Tibial artery (tissue), 4 donors: ENCODE measurements around the gene AP2A2.
"Not testable (repeated sequence)": the region's sequence is repeated elsewhere in the genome, so short reads cannot be mapped to it uniquely, and the experiment has no call there.

Experiments used
- DNase-seq, 2 donors: peaks; one replicate each; pipeline ENCODE4 v3.0.0-alpha.2; 2019
- H3K27ac ChIP-seq, 2 donors: fragments of 200-600 bp; sonication (generic) in 1 of 2; 1 replicate in 1 of 2; 2 replicates in 1 of 2; pipeline ENCODE4 v1.5.1; 2018 to 2019; ENCODE audit warnings: mild to moderate bottlenecking in 1 of 2
- H3K27me3 ChIP-seq, 2 donors: fragments of 200-600 bp; sonication (generic) in 1 of 2; one replicate each; pipeline versions ENCODE4 v1.5.1 to v1.6.0; 2016 to 2019
- H3K36me3 ChIP-seq, 3 donors: fragments of 200-600 bp; sonication (generic) in 2 of 3; one replicate each; pipeline ENCODE4 v1.5.1; 2016 to 2019; ENCODE audit warnings: mild to moderate bottlenecking in 2 of 3
- H3K4me1 ChIP-seq, 4 donors: fragments of 200-600 bp; sonication (generic) in 2 of 4; 1 replicate in 3 of 4; 2 replicates in 1 of 4; pipeline ENCODE4 v1.5.1; 2016 to 2019
- H3K4me3 ChIP-seq, 2 donors: fragments of 200-600 bp; sonication (generic) in 1 of 2; 1 replicate in 1 of 2; 2 replicates in 1 of 2; pipeline ENCODE4 v1.5.1; 2018 to 2019; ENCODE audit warnings: mild to moderate bottlenecking in 2 of 2
- H3K9me3 ChIP-seq, 3 donors: fragments of 200-600 bp; sonication (generic) in 1 of 3; one replicate each; pipeline ENCODE4 v1.5.1; 2016 to 2019
- CTCF ChIP-seq, 2 experiments: fragments of 200-600 bp in 1 of 2; fragments of 450-650 bp in 1 of 2; IDR thresholded peaks; one replicate each; pipeline ENCODE4 v1.5.1; 2017 to 2019; ENCODE audit warnings: antibody characterized with exemption in 2 of 2, mild to moderate bottlenecking in 1 of 2, moderate library complexity in 1 of 2
- intact Hi-C: fragments of 100-400 bp; cut with DNase I; formaldehyde crosslinking; loops from one replicate; pipeline ENCODE4 v1.15.0; 2023; ENCODE audit warnings: low total_unique reads

Gene AP2A2

GRCh38 chr11:1015064-1015463, 89.4 kb downstream of the AP2A2 start:
- Histone ChIP-seq H3K36me3 (peaks cover 20 to 42% (median 36%) of the 10 kb centered on the region in 3 donors), H3K27ac (no peak overlapping the region), H3K9me3 (no peaks in the 10 kb centered on the region), H3K4me1 (no peaks in the 10 kb centered on the region), H3K4me3 (no peak overlapping the region), H3K27me3 (no peaks in the 10 kb centered on the region)
- no peak for TF ChIP-seq CTCF (IDR thresholded peaks at IDR 0.05)
- no peak for DNase-seq
- intact Hi-C loops = no loop called here

- H3K36me3 ChIP-seq = peaks cover 10 to 33% (median 27%) of the 10 kb centered on the region in 3 donors
- H3K9me3 ChIP-seq = no peaks in the 10 kb centered on the region
- no peak for TF ChIP-seq CTCF (IDR thresholded peaks at IDR 0.05)
- no peak overlapping the region for H3K4me3 ChIP-seq
- H3K4me1 ChIP-seq = no peaks in the 10 kb centered on the region
- no peak for DNase-seq
- no peaks in the 10 kb centered on the region for H3K27me3 ChIP-seq
- intact Hi-C loops = no loop called here
- H3K27ac ChIP-seq = no peak overlapping the region
Observed at GRCh38 chr11:1015826-1016545, 90.3 kb downstream of the AP2A2 start.

GRCh38 chr11:1016610-1017126, 91.0 kb downstream of the AP2A2 start:
- intact Hi-C loops, H3K4me3 ChIP-seq, H3K27me3 ChIP-seq, DNase-seq, H3K4me1 ChIP-seq, H3K27ac ChIP-seq, H3K9me3 ChIP-seq: not testable (repeated sequence)
- peaks cover 4 to 26% (median 20%) of the 10 kb centered on the region in 3 donors for H3K36me3 ChIP-seq

- Histone ChIP-seq H3K9me3 (no peaks in the 10 kb centered on the region), H3K27ac (no peak overlapping the region), H3K36me3 (peaks cover 0 to 18% (median 13%) of the 10 kb centered on the region in 3 donors), H3K4me3 (no peak overlapping the region), H3K27me3 (no peaks in the 10 kb centered on the region), H3K4me1 (no peaks in the 10 kb centered on the region)
- no peak for TF ChIP-seq CTCF (IDR thresholded peaks at IDR 0.05)
- intact Hi-C loops = no loop called here
- peak; percentile 35 to 78 for DNase-seq
Observed at GRCh38 chr11:1017269-1018005, 91.8 kb downstream of the AP2A2 start.

- no peaks in the 10 kb centered on the region for H3K27me3 ChIP-seq
- H3K27ac ChIP-seq = no peak overlapping the region
- TF ChIP-seq CTCF (IDR thresholded peaks at IDR 0.05) = no peak
- no peaks in the 10 kb centered on the region for H3K4me1 ChIP-seq
- no peak for DNase-seq
- no peaks in the 10 kb centered on the region for H3K9me3 ChIP-seq
- intact Hi-C loops = no loop called here
- no peak overlapping the region for H3K4me3 ChIP-seq
- H3K36me3 ChIP-seq = peaks cover 0 to 12% (median 9%) of the 10 kb centered on the region in 3 donors
Observed at GRCh38 chr11:1018091-1018490, 92.4 kb downstream of the AP2A2 start.

- Histone ChIP-seq H3K9me3 (no peaks in the 10 kb centered on the region), H3K4me1 (no peaks in the 10 kb centered on the region), H3K36me3 (peaks cover 0 to 9% (median 4%) of the 10 kb centered on the region in 3 donors), H3K27ac (no peak overlapping the region), H3K27me3 (no peaks in the 10 kb centered on the region), H3K4me3 (no peak overlapping the region)
- intact Hi-C loops = no loop called here
- DNase-seq = no peak
- no peak for TF ChIP-seq CTCF (IDR thresholded peaks at IDR 0.05)
Observed at GRCh38 chr11:1019321-1019910, 93.7 kb downstream of the AP2A2 start.
